Inflammatory macrophage treated with lipopolysaccharide for 4 hours (primary cell): ENCODE data around the gene EIF2S2.

ENCODE experiments used
- DNase-seq: peaks from one replicate; pipeline ENCODE4 v3.0.0-alpha.2; 2020

Gene EIF2S2

DNA sequence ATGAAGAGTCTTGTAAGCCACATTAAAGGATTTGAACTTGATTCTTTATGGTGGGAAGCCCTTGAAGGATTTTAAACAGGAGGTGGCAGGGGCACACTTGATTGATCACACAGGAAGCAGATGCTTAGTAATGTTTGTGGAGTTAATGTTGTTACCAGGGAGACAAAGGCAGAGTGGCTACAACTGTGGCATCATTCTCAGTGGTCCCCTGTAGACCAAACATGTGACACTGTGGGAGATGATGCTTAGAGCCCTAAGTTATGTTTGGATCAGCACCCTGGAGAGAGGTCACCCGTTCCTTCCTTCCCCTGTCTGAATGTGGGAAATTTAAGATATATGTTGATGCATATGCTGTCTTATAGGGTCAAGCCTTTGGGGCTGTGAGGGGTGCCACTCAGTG lies 53.2 kb downstream of the EIF2S2 start:
- no peak for DNase-seq

DNA sequence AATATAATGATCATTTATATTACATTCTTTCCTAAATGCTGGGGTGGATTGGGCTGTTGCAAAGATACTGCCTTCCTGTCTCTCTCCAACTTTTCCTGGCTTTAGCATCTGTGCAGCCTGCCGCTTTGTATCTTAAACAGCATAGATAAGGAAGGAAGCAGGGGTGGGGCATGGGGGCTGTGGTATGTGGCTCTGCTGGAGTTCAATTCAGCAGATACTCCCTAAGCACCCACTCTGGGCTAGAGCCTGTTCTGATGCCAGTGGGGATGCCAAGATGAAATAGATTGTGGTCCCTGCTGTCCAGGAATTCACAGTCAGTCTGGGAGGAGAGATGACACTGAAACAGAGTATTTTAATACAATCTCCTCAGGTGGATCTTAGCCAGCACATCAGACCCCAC lies 56.8 kb downstream of the EIF2S2 start:
- DNase-seq, result no peak

DNA sequence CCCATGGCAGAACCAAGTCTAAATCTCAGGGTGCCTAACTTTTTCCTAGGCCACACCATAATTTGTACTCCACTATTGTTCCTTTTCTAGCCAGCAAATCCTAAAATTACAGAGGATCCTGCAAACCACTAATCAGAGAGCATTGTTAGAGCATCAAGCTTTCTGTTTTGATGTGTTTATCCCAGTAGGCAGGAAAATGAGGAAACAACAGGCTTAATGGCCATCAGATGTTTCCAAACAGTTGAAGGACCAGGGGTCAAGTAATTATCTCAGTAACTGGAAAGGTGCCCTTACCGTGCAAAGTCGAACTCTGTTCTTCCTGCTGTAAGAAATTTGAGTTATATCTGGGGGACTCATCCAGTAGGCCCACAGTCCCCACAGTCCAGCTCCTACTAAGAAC lies 59.6 kb downstream of the EIF2S2 start:
- no peak for DNase-seq

DNA sequence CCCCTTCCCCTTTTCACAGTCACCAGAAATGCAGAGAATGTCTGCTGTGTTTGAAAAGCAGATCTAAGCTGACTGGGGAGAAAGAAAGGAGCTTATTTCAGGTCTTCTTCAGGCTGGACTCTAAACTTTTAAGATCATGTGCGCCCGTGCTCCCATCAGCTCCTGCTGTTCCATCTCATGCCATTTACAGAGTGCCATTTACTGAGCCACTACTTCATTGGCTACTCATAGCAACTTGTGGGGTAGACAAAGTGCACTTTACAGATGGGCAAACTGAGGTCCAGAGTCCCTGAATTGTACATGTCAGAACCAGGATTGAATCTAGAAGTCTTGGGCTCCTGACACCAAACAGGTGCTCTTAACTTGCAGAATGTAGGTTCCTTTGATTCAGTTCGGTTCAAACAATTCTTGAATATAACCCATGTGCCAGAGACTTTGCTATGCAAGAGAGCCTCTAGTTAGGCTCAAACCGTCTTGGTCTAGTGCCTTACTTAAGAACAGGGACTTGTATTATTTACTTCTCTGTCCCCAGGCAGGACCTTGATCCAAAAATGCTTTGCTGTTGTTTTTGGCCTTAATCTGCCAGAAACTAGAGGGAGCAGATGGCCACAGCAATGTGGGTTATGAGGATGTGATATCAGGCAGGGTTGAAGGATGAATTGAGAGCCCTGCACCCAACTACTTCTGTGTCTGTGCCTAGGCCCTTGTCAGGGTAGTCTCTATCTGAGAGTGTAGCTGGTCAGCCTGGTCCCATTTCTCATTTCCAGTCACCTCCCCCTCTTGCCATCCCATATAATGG lies 61.9 kb downstream of the EIF2S2 start:
- no peak for DNase-seq

DNA sequence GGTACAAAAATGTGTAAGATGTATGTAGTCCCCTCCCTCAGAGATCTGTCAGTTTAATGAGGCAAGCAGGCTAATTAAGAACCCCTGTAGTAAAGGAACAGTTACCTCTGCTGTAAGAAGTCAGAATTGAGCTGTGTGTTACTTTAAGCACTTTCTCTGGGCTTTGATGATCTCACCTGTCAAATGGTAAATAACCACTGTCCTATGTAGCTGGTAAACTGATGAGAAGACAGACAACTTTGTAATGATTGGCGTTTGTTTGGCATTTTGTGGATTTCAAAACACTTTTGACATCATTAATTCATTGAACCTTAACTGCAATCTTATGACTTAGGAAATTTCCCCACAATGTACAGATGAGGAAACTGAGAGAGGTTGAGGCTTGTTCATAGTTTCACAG lies 62.7 kb downstream of the EIF2S2 start:
- DNase-seq, result peak; percentile 44

DNA sequence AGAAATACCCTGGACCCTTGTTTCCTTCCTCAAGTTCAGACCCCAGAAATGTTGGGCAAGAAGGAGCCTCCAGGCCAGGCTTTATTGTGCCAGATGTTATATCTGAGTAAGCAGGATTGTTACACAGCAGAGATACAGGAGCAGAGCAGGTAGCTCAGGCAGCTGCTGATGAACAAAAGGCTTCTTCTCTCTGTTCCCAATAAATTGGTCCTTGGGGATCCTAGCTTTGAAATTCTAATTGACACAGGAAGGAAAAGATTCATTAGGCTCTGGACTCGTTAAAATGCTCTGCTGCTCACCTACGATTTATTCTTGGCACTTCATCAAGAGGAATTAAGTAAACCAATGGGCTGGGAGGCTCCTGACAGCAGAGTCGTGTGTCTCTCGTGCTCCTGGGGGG lies 64.1 kb downstream of the EIF2S2 start:
- DNase-seq, result no peak

DNA sequence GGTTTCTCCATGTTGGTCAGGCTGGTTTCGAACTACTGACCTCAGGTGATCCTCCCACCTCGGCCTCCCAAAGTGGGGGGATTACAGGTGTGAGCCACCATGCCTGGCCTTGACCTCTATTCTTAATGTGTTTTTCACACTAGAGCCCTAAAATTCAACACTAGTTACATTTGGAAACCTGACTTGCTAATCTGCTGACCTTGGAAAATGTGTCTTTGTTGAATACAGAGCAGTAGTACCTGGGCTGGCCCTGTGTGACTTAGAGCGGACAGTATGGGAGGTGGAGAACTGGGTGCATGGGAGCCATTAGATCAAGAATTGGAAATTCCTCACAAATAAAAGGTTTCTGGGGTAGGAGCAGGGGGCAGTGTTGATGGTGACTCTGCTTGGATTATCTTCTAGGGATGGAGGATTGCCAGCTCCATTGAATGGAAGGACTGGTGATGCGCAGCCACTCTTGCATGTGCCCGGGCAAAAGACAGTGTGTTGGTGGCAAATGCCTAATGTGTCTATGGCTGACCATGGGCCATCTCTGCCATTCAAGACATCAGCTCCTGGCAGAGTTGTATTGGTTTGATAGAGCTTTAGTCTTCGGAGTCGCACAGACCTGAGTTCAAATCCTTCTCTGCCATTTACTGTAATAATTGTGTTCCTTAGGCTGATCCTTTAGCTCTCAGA lies 64.9 kb downstream of the EIF2S2 start:
- no peak for DNase-seq

DNA sequence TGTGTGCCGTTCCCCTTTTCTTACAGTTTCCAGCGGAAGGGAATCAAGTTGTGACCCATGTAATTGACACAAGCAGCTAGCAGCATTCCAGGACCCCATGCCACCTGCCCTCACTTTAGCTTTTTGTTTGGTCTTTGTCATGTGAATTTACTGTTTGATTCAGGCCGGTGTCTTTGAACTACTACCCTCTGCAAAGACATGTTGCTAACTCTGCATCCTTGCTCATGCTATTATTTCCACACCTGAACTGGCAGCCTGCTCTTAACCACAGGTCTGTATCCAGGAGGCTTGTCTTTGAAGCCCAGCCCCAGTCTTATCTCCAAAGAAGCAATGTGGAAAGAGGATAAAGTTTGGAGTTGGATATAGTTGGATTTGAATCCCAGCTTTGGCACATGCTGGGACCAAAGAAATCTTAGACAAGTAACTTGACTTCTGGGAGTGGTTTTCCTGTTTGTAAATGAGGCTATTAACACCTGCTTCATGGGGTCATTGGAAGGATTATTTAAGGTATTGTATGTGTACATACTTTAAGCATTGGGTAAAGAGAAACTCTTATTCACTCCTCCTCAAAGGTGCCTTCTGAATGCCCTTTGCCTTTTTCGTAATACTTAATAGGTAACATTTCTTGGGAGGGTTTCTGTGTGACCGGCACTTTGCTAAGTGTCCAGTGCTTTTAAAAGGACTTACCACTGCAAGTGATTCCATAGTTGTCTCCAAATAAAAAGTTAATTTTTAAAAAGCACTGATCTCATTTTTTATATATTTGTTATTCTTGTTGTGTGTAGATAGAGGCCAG lies 65.9 kb downstream of the EIF2S2 start:
- DNase-seq, result no peak

DNA sequence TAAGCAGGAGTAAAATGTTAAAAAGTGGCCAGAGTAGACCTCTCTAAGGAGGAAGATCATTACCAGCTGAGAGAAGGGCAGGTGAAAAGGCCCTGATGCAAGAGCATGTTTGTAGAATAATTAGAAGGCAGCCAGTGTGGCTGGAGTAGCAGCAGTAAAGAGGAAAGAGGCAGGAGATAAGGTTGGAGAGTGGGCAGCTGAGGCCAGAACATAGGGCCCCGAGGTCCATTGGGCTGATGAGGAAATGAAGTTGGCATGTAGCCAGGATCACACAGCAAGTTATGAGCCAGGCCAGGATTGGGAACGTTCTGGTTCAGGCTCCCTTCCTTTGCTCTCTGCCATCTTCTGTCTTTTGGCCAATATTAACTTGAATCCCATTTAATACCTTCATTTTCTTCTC lies 66.7 kb downstream of the EIF2S2 start:
- peak; percentile 33 for DNase-seq

DNA sequence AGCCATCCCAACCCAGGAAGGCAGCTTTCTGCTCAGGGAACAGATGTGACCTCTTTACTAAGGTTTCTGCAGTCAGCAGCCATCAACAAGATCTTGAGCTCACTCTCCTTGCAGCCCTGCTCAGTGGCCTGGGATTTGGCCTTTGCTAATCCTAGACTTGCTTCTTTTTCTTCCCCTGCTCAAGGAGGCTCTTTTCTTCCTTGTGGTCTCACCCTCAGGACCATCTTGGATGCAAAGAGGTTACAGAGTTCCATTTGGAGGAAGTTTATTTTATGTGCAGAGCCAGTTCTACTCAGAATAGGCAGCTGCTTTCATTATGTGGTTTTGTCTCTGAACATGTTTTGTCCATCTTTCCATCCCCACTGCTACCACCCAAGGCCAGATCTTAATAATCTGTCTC lies 69.0 kb downstream of the EIF2S2 start:
- DNase-seq, result no peak

DNA sequence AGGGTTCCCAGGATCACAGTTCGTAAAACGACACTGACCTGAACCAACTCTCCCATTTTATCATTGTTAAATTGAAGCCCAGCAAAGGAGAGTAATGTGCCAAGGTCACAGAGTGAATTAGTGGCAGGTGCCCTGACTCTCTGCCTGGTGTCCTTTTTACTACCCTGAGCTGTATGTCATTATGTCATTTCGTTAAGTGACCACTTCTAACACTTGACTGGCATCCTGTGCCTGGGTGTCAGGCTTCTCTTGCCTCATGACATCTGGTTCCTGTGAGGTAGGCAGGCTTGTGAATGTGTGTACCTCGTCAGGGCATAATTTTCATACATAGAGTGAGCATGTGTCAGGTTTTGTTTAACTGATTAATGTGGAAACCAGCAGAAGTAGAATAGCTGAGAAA lies 69.8 kb downstream of the EIF2S2 start:
- DNase-seq, result no peak

DNA sequence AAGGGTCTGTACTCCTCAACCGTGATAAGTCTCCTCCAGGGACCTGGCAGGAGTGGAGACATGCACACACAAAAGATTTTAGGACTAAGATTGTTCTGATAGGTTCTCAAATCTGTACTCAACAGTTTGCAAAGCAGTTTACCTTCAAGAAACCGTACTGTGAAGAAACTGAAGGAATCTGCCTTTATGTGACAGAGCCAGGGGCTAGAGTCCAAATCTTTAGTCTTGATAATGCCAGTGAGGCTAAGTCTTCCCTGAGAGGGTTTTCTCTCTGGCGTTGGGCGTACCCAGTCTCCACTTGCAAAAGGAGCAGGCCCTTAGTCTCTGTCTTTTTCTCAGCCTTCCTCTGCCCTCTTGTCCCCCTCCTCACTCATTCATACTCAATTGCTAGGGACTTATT lies 70.8 kb downstream of the EIF2S2 start:
- no peak for DNase-seq

DNA sequence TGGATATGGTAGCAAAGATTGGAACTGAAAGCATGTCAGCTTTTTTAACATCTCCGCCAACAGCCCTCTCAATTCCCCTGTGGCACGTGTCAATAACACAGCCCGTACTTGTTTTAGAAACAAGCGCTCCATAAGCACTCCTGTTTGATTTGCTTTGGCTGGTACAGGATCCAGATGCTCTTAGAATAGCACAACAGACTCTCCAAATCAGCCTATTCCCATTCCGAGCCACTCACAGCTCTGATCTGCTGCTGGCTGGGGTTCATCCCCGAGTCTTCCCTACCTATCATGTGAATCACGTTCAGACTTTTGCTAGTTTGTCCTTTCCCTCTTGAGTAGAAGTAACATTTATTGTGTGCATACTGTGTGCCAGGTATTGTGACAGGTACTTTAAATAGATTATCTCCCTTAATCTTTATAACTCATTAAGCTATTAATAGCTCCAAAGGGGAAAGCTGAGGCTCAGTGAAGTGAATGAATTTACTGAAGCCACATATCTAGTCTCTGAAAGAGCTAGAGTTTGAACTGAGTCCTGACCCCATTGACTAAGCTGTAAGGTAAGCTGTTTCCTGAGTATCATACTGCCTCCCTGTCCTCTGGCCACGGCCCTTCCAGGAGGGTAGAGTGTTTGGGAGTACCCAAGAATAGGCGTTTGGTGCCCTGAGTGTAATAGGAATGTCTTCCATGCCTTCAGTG lies 71.6 kb downstream of the EIF2S2 start:
- DNase-seq, result no peak
